Measurements from ENCODE around the gene GPSM3.

- TF ChIP-seq CTCF (conservative IDR thresholded peaks at IDR 0.05) (no peak), EZH2 (IDR thresholded peaks at IDR 0.05; ENCODE audit: low read depth) (no peak)
Measured at GRCh38 chr6:32192608-32193039, at the start of gene GPSM3.

All from PC-9 (cell line).